Breast epithelium (tissue), 3 donors: Measurements from ENCODE around the gene AKAP17A.
"Not testable (repeated sequence)": the region's sequence is repeated elsewhere in the genome, so short reads cannot be mapped to it uniquely, and the experiment has no call there.

ENCODE experiments used
- POLR2A ChIP-seq: fragments of 450-650 bp; IDR thresholded peaks from one replicate; pipeline ENCODE4 v1.6.1; 2016; ENCODE audit warnings: antibody characterized with exemption, mild to moderate bottlenecking, moderate library complexity
- POLR2AphosphoS5 ChIP-seq, 3 donors: sonication (generic); formaldehyde crosslinking; IDR thresholded peaks; one replicate each; pipeline ENCODE4 v1.6.1; 2017; ENCODE audit warnings: antibody characterized with exemption in 3 of 3
- TF ChIP-seq, protein P1 (sequence below), 3 donors: fragments of 450-650 bp; IDR thresholded peaks; one replicate each; pipeline ENCODE4 v1.5.1; 2016 to 2017; ENCODE audit warnings: antibody characterized with exemption in 3 of 3, mild to moderate bottlenecking in 3 of 3, moderate library complexity in 3 of 3

DNA sequence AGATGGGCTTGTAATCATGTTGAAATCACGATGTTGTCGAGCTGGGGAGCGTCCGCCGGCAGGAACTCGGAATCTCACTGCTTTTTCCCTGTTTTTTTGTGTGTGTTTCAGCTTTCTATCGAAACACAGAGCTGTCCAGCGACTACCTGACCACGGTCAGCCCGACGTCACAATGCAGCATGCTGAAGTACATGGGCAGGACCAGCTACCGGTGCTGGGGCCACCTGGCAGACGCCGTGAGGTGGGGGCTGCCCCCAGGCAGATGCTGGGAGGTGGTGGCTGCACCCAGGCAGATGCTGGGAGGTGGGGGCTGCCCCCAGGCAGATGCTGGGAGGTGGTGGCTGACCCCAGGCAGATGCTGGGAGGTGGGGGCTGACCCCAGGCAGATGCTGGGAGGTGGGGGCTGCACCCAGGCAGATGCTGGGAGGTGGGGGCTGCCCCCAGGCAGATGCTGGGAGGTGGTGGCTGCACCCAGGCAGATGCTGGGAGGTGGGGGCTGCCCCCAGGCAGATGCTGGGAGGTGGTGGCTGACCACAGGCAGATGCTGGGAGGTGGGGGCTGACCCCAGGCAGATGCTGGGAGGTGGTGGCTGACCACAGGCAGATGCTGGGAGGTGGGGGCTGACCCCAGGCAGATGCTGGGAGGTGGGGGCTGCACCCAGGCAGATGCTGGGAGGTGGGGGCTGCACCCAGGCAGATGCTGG is 32.9 kb downstream of the AKAP17A start:
- TF ChIP-seq, protein P1, sequence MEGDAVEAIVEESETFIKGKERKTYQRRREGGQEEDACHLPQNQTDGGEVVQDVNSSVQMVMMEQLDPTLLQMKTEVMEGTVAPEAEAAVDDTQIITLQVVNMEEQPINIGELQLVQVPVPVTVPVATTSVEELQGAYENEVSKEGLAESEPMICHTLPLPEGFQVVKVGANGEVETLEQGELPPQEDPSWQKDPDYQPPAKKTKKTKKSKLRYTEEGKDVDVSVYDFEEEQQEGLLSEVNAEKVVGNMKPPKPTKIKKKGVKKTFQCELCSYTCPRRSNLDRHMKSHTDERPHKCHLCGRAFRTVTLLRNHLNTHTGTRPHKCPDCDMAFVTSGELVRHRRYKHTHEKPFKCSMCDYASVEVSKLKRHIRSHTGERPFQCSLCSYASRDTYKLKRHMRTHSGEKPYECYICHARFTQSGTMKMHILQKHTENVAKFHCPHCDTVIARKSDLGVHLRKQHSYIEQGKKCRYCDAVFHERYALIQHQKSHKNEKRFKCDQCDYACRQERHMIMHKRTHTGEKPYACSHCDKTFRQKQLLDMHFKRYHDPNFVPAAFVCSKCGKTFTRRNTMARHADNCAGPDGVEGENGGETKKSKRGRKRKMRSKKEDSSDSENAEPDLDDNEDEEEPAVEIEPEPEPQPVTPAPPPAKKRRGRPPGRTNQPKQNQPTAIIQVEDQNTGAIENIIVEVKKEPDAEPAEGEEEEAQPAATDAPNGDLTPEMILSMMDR (IDR thresholded peaks at IDR 0.05) = not testable (repeated sequence)
- TF ChIP-seq POLR2A; POLR2AphosphoS5 (IDR thresholded peaks at IDR 0.05): not testable (repeated sequence)
